CD4-positive, alpha-beta T cell treated with Interleukin-2 at 100 ng/mL for 4 hours (primary cell): ENCODE data around the gene SLC50A1.

Experiments
- DNase-seq: peaks from one replicate; pipeline ENCODE4 v3.0.0-alpha.2; 2020; ENCODE audit warnings: low spot score

SLC50A1 gene

GRCh38 chr1:155184835-155185782 lies 49.5 kb downstream of the SLC50A1 start:
- DNase-seq = no peak

DNA sequence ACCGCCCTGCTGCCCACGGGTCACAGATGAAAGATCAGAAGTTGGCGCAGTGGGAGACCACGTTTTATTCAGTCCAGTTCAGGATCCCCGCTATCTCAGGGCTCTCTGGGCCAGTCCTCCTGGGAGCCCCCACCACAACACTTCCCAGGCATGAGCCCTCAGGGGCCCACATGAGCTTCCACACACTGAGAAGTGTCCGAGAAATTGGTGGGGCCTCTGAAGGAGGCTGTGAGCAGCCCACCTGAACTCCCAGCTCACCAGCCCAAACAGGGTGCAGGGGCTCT lies 50.1 kb downstream of the SLC50A1 start:
- DNase-seq = no peak

- DNase-seq = no peak
Observed at GRCh38 chr1:155186067-155186793, 50.6 kb downstream of the SLC50A1 start.

DNA sequence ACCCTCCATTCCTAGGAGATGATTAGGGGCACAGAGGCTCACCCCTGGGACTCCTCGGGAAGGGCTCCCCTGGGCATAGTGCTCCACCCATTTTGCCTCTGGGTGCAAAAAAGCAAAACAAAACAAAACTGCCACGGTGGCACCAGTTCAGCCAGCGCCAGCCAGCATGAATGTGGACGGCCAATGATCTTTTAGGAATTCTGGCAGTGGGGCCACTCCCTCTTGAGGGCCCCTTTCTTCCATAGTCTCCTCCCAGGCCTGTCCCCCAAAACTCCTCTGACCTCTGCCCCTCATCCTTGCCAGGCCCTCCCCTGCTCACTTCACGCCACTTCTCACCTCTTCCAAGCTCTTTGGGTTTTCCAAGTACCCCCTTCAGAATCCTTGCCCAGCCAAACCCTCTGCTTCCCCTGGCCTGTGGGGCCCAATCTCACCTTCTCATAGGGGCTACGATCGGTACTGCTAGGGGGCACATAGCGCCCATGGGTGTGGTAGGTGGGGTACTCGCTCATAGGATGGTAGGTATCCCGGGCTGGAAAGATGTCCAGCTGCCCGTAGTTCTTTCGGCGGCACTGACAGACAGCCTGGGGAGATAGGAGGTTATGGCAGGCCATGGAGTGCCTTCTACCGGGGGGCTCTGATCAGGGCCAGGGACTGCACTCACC lies 51.3 kb downstream of the SLC50A1 start:
- DNase-seq = no peak

- no peak for DNase-seq
Observed at GRCh38 chr1:155187456-155187891, 51.8 kb downstream of the SLC50A1 start.

DNA sequence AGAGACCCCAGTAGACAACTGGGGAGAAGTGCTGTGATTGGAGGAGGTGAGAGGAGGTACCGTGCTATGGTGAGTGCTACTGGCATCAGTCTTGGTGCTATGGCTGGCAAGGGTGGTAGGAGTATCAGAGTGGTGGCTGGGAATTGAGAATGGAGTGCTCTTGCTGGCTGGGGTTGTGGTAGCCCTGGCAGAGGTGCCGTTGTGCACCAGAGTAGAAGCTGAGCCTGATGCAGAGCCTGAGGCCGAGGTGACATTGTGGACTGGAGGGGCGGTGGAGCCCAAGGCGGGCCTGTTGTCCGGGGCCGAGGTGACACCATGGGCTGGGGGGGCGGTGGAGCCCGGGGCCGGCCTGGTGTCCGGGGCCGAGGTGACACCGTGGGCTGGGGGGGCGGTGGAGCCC lies 52.6 kb downstream of the SLC50A1 start:
- DNase-seq = no peak
